A549 treated with Mapracorat at 1 μM for 4 hours (cell line): ENCODE measurements around the gene RRAGC. TPM values are rescaled to one million over a fixed set of nuclear protein-coding genes. Genes with fewer than 3 reads are reported as not detected.

Experiments
- total RNA-seq: library from RNA; stranded (reverse); fragments of 200-300 nt; extraction: Qiagen RNA extraction; gene quantifications from 5 replicates; pipeline ENCODE4 v1.2.3, GENCODE V29; 2022

Gene RRAGC, protein sequence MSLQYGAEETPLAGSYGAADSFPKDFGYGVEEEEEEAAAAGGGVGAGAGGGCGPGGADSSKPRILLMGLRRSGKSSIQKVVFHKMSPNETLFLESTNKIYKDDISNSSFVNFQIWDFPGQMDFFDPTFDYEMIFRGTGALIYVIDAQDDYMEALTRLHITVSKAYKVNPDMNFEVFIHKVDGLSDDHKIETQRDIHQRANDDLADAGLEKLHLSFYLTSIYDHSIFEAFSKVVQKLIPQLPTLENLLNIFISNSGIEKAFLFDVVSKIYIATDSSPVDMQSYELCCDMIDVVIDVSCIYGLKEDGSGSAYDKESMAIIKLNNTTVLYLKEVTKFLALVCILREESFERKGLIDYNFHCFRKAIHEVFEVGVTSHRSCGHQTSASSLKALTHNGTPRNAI
- 29.8 to 32.1 TPM (median 31.1 TPM) in 5 replicates for total RNA-seq

DNA sequence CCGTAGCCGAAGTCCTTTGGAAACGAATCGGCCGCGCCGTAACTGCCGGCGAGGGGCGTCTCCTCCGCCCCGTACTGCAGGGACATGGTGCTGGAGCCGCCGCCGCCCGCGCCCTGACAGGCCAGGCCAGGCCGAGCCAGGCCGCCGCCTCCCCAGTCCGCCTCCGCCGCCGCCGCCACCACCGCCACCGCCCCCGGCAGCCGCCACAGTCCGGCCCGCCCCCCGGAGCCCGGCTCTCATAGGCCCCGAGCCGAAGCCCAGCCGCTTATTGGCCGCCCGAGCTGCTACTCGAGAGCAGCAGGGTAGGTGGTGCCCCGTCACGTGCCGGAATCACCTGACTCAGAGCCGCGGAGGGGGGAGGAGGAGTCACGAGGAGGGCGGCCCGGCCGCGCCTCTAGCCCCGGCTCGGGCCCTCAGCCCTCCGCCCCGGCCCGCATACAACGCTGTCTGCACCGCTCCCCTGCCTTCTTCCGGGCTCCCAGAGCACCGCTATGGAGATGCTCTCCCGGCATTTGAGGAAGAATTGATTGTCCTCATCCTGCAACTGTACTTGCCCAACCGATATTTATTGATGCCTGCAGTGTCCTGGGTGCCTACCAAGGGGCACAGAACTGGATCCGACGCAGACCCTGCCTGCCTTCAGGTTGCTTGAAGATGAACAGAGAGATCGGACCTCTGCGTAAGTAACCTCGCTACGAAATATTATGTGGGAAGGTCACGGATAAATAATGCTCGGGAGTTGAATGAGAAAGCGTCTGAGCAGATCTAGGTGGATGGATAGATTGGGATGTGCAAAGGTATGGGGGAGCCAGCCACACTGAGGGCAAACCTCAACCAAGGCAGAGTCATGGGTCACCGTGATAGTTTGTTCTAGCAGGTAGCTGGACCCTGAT is at the start of gene RRAGC:
TSS of gene RRAGC (minus strand) at position 212 of the 893 bp plus-strand sequence. CDS start at position 86, 126 bp downstream.

DNA sequence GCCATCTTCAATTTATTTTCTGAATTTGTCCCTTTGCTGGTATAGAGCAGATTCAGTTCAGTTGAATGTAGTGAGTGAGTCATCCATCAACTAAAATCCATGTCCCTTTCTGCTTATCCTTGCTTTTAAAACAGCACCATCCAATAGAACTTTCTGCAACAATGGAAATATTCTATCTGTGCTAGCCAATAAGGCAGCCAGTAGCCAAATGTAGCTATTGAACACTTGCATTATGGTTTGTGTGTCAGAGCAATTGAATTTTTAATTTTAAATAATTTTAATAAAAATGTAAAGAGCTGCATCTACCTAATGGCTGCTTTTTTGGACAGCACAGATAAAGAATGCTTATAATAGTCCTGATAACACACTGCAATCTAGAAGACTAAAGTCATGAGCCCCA is 21.9 kb upstream of the RRAGC start, which contains the start of gene GJA9:
TSS of gene GJA9 (minus strand) at position 101 of the 400 bp plus-strand sequence. CDS start 5,489 bp downstream, outside the sequence.

DNA sequence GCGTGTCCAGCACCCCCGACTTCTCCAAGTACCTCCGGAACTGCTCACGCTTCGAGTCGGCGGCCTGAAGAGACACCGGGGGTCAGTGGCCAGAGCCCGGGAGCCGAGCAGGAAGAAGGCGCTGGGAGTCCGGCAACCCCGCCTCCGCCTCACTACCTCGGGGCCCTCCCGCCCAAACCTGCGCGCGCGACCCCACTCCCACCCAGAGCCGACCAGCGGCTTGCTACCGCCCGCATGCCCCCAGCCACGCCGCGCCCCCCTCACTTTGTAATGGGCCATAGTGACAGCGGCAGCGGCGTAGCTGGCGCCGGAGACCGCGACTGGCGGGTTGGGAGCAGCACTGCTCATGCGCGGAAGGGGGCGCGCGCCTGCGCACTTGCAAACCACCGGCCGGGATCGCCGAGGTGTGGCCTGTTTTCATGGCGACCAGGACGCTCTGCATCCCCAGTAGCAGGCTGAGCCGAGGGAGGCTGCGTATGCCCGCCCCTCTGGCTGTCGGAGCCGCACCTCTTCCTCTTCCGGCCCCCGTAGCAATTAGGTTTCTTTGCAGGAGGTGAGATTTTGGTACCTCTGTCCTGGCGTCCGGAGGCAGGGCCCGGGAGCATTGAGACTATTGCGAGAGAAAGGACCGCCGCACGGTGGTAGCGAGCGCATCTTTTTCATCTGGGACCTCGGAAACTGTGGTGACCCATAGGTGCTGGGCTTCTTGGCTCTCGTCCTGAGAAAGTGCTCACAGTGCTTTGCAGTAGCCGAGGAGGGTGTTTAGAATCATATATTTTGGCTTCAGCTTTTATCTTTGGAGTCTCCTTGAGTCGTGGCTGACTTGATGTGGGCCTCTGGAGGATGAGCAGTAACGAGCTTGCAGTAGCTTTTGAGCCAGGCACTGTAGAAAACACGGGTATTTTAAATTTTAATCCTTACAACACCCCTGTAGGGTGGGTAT is 13.7 kb upstream of the RRAGC start, which contains the start of gene MYCBP:
TSS of gene MYCBP (minus strand) at position 322 of the 943 bp plus-strand sequence. CDS start at position 279, 43 bp downstream.

Other genes starting within 250 kb of the RRAGC start
- gene MYCBP, start 13.6 kb upstream of the RRAGC start, total RNA-seq = 13.0 to 21.3 TPM (median 19.7 TPM) in 5 replicates
- not detected in 5 replicates for gene GJA9, start 21.8 kb upstream of the RRAGC start, total RNA-seq
- 1.6 to 2.8 TPM (median 1.8 TPM) in 5 replicates for gene RHBDL2, start 82.1 kb upstream of the RRAGC start, total RNA-seq
- gene AKIRIN1, start 131.5 kb upstream of the RRAGC start, total RNA-seq = 42.2 to 47.8 TPM (median 45.3 TPM) in 5 replicates
- 404 to 617 TPM (median 421 TPM) in 5 replicates for gene NDUFS5, start 166.6 kb upstream of the RRAGC start, total RNA-seq